HL-60 (cell line): ENCODE measurements around the gene ARID2.

Source experiments
- DNase-seq, 2 experiments: peaks; one replicate each; pipeline ENCODE4 v3.0.0-alpha.2; 2010 to 2020; ENCODE audit warnings: low read depth in 1 of 2, low spot score in 1 of 2
- H3K27ac ChIP-seq: fragments of 250-450 bp; sonication (Bioruptor Pico); replicated peaks from 2 replicates; pipeline ENCODE4 v1.5.1; 2020; ENCODE audit warnings: mild to moderate bottlenecking, moderate library complexity
- H3K27me3 ChIP-seq: fragments of 250-450 bp; sonication (Bioruptor Pico); 2 replicates; pipeline ENCODE4 v1.5.1; 2021; ENCODE audit warnings: mild to moderate bottlenecking, moderate library complexity; ENCODE audit not compliant: insufficient read depth, poor library complexity, severe bottlenecking
- H3K4me3 ChIP-seq: replicated peaks from 2 replicates; pipeline ENCODE4 v1.5.1; 2011; ENCODE audit warnings: mild to moderate bottlenecking, control low read depth, low read length; ENCODE audit not compliant: insufficient read depth
- CTCF ChIP-seq: IDR thresholded peaks from one replicate; pipeline ENCODE4 v1.5.1; 2011; ENCODE audit warnings: low read length, control low read depth, inconsistent platforms; ENCODE audit not compliant: insufficient read depth
- GABPA ChIP-seq: IDR thresholded peaks from 2 replicates; pipeline ENCODE4 v1.6.1; 2012; ENCODE audit warnings: low read depth
- POLR2AphosphoS5 ChIP-seq: IDR thresholded peaks from 2 replicates; pipeline ENCODE4 v1.6.1; 2012; ENCODE audit warnings: low read depth
- SPI1 ChIP-seq: IDR thresholded peaks from 2 replicates; pipeline ENCODE4 v1.6.1; 2012; ENCODE audit warnings: low read depth, mild to moderate bottlenecking, borderline replicate concordance
- long read RNA-seq: library from polyadenylated mRNA; unstranded; transcript quantifications from one replicate; pipeline ENCODE4 v2.0.0, GENCODE V29; 2020
- TF ChIP-seq, protein P1 (sequence below): IDR thresholded peaks from 2 replicates; pipeline ENCODE4 v1.6.1; 2012; ENCODE audit warnings: low read depth; ENCODE audit not compliant: insufficient replicate concordance

ARID2 gene, protein sequence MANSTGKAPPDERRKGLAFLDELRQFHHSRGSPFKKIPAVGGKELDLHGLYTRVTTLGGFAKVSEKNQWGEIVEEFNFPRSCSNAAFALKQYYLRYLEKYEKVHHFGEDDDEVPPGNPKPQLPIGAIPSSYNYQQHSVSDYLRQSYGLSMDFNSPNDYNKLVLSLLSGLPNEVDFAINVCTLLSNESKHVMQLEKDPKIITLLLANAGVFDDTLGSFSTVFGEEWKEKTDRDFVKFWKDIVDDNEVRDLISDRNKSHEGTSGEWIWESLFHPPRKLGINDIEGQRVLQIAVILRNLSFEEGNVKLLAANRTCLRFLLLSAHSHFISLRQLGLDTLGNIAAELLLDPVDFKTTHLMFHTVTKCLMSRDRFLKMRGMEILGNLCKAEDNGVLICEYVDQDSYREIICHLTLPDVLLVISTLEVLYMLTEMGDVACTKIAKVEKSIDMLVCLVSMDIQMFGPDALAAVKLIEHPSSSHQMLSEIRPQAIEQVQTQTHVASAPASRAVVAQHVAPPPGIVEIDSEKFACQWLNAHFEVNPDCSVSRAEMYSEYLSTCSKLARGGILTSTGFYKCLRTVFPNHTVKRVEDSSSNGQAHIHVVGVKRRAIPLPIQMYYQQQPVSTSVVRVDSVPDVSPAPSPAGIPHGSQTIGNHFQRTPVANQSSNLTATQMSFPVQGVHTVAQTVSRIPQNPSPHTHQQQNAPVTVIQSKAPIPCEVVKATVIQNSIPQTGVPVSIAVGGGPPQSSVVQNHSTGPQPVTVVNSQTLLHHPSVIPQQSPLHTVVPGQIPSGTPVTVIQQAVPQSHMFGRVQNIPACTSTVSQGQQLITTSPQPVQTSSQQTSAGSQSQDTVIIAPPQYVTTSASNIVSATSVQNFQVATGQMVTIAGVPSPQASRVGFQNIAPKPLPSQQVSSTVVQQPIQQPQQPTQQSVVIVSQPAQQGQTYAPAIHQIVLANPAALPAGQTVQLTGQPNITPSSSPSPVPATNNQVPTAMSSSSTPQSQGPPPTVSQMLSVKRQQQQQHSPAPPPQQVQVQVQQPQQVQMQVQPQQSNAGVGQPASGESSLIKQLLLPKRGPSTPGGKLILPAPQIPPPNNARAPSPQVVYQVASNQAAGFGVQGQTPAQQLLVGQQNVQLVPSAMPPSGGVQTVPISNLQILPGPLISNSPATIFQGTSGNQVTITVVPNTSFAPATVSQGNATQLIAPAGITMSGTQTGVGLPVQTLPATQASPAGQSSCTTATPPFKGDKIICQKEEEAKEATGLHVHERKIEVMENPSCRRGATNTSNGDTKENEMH (N-terminal part only)
- long read RNA-seq, full-length matches to known transcripts = 5 of 66 reads
- long read RNA-seq, partial matches to known transcripts = 41 of 66 reads
- long read RNA-seq, other reads (novel, unspliced or antisense) = 20 of 66 reads

GRCh38 chr12:45729233-45730083, at the start of gene ARID2:
Gene ARID2 (plus strand): TSS chr12:45729706. CDS start chr12:45729837, 131 bp downstream.
- TF ChIP-seq SPI1 (no peak), CTCF (no peak), GABPA (no peak)
- TF ChIP-seq, protein P1, sequence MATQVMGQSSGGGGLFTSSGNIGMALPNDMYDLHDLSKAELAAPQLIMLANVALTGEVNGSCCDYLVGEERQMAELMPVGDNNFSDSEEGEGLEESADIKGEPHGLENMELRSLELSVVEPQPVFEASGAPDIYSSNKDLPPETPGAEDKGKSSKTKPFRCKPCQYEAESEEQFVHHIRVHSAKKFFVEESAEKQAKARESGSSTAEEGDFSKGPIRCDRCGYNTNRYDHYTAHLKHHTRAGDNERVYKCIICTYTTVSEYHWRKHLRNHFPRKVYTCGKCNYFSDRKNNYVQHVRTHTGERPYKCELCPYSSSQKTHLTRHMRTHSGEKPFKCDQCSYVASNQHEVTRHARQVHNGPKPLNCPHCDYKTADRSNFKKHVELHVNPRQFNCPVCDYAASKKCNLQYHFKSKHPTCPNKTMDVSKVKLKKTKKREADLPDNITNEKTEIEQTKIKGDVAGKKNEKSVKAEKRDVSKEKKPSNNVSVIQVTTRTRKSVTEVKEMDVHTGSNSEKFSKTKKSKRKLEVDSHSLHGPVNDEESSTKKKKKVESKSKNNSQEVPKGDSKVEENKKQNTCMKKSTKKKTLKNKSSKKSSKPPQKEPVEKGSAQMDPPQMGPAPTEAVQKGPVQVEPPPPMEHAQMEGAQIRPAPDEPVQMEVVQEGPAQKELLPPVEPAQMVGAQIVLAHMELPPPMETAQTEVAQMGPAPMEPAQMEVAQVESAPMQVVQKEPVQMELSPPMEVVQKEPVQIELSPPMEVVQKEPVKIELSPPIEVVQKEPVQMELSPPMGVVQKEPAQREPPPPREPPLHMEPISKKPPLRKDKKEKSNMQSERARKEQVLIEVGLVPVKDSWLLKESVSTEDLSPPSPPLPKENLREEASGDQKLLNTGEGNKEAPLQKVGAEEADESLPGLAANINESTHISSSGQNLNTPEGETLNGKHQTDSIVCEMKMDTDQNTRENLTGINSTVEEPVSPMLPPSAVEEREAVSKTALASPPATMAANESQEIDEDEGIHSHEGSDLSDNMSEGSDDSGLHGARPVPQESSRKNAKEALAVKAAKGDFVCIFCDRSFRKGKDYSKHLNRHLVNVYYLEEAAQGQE = no peak
- Histone ChIP-seq H3K27ac (peak within 1 kb of the TSS; percentile 97), H3K4me3 (peak within 1 kb of the TSS; percentile 58), H3K27me3 (no peaks in the 10 kb centered on the region)
- peak in 1 of 2 experiments; percentile 60 for DNase-seq

DNA sequence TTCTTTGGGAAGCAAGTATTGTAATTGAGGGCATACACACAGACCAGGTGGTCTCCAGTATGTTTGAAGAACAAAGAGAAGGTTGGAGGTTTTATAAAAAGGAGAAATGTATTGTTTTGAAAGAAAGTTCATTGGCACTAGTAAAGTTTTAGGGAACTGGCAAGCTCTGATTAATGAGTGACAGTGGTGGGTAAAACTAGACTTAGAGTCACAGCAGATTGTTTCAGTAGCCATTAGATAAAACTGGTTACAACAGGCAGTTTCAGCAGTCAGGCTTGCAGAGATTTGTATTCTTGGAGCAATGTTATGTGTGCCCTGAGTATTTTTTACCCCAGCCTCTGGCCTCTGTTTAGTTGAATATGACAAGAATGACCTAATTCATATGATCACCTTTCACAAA, 49.1 kb upstream of the ARID2 start:
- H3K4me3 ChIP-seq = no peak overlapping the region
- H3K27me3 ChIP-seq = no peaks in the 10 kb centered on the region
- no peak for DNase-seq
- H3K27ac ChIP-seq = no peak overlapping the region
- no peak for TF ChIP-seq POLR2AphosphoS5
- TF ChIP-seq SPI1 = no peak
- TF ChIP-seq, protein P1 = no peak
- no peak for TF ChIP-seq GABPA
- TF ChIP-seq CTCF = no peak

- Histone ChIP-seq H3K27ac (no peak overlapping the region), H3K27me3 (no peaks in the 10 kb centered on the region), H3K4me3 (no peak overlapping the region)
- TF ChIP-seq POLR2AphosphoS5 = no peak
- no peak for TF ChIP-seq GABPA
- TF ChIP-seq, protein P1 = no peak
- no peak for TF ChIP-seq CTCF
- no peak for TF ChIP-seq SPI1
- no peak for DNase-seq
Measured at GRCh38 chr12:45681465-45681864, 48.0 kb upstream of the ARID2 start.
